GM19395 (cell line): ENCODE results near the gene TUBB2B.
"Not testable (repeated sequence)": the region's sequence is repeated elsewhere in the genome, so short reads cannot be mapped to it uniquely, and the experiment has no call there.

Source experiments
- ATAC-seq: cut with Tn5 transposase; IDR thresholded peaks from one replicate; pipeline ENCODE4 v1.9.1; 2021; ENCODE audit warnings: mild to moderate bottlenecking, moderate library complexity; ENCODE audit not compliant: unreplicated experiment

TUBB2B gene

GRCh38 chr6:3258720-3259490 lies 31.5 kb upstream of the TUBB2B start, which contains the start of gene PSMG4:
PSMG4 (plus strand) TSS chr6:3258947; CDS start chr6:3259023, 76 bp downstream.
- ATAC-seq: peak; percentile 70

GRCh38 chr6:3258201-3258600 lies 30.7 kb upstream of the TUBB2B start:
- ATAC-seq: no peak

- ATAC-seq: no peak
These were observed 26.1 kb upstream of the TUBB2B start for GRCh38 chr6:3253597-3253961.

- no peak for ATAC-seq
These were observed 25.6 kb upstream of the TUBB2B start for GRCh38 chr6:3252861-3253596.

- ATAC-seq: no peak
These were observed 24.9 kb upstream of the TUBB2B start for GRCh38 chr6:3252369-3252768.

- ATAC-seq: peak; percentile 85
These were observed 24.2 kb upstream of the TUBB2B start for GRCh38 chr6:3251462-3252314.

GRCh38 chr6:3250231-3250675 lies 22.8 kb upstream of the TUBB2B start:
- ATAC-seq: no peak

- no peak for ATAC-seq
These were observed 22.4 kb upstream of the TUBB2B start for GRCh38 chr6:3249821-3250220.

- no peak for ATAC-seq
These were observed 20.0 kb upstream of the TUBB2B start for GRCh38 chr6:3247255-3248146.

- ATAC-seq: no peak
These were observed 17.8 kb upstream of the TUBB2B start for GRCh38 chr6:3245216-3245615.

- not testable (repeated sequence) for ATAC-seq
These were observed 17.3 kb upstream of the TUBB2B start for GRCh38 chr6:3244832-3245161.

- ATAC-seq: no peak
These were observed 16.8 kb upstream of the TUBB2B start for GRCh38 chr6:3244003-3244831.

GRCh38 chr6:3242768-3243167 lies 15.3 kb upstream of the TUBB2B start:
- no peak for ATAC-seq

GRCh38 chr6:3241745-3242144 lies 14.3 kb upstream of the TUBB2B start:
- ATAC-seq: not testable (repeated sequence)

- ATAC-seq: no peak
These were observed 13.1 kb upstream of the TUBB2B start for GRCh38 chr6:3240595-3240994.

- ATAC-seq: no peak
These were observed 11.8 kb upstream of the TUBB2B start for GRCh38 chr6:3239110-3239830.

- no peak for ATAC-seq
These were observed 10.6 kb upstream of the TUBB2B start for GRCh38 chr6:3237761-3238662.

- ATAC-seq: no peak
These were observed 8.6 kb upstream of the TUBB2B start for GRCh38 chr6:3236005-3236404.
